ENCODE measurements around the gene FKBP3.

DNA sequence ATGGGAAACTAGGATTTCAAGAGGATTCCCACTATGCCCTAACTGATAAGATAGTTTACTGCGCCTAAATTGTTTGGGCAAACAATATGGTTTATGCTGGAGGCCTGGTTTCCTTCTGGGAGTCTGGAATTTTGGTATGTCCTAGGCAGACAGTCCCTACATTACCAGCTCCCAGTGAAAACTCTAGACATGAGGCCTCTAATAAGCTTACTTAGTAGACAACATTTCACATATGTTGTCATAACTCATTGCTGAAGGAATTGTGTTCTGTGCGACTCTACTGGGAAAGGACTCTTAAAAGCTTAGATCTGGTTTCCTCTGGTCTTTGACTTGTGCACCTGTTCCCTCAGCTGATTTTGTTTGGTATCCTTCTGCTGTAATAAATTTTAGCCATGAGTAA, 68.3 kb downstream of the FKBP3 start:
- TF ChIP-seq, protein P1, sequence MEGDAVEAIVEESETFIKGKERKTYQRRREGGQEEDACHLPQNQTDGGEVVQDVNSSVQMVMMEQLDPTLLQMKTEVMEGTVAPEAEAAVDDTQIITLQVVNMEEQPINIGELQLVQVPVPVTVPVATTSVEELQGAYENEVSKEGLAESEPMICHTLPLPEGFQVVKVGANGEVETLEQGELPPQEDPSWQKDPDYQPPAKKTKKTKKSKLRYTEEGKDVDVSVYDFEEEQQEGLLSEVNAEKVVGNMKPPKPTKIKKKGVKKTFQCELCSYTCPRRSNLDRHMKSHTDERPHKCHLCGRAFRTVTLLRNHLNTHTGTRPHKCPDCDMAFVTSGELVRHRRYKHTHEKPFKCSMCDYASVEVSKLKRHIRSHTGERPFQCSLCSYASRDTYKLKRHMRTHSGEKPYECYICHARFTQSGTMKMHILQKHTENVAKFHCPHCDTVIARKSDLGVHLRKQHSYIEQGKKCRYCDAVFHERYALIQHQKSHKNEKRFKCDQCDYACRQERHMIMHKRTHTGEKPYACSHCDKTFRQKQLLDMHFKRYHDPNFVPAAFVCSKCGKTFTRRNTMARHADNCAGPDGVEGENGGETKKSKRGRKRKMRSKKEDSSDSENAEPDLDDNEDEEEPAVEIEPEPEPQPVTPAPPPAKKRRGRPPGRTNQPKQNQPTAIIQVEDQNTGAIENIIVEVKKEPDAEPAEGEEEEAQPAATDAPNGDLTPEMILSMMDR (IDR thresholded peaks at IDR 0.05; ENCODE audit: low read depth, low read length): no peak
- TF ChIP-seq POLR2A (IDR thresholded peaks at IDR 0.05; ENCODE audit: extremely low read depth, insufficient read length) (no peak), MAX (IDR thresholded peaks at IDR 0.05; ENCODE audit: low read depth, low read length) (no peak)

Data from NB4 (cell line).